ENCODE data around the gene OR52W1.

- TF ChIP-seq, protein P1, sequence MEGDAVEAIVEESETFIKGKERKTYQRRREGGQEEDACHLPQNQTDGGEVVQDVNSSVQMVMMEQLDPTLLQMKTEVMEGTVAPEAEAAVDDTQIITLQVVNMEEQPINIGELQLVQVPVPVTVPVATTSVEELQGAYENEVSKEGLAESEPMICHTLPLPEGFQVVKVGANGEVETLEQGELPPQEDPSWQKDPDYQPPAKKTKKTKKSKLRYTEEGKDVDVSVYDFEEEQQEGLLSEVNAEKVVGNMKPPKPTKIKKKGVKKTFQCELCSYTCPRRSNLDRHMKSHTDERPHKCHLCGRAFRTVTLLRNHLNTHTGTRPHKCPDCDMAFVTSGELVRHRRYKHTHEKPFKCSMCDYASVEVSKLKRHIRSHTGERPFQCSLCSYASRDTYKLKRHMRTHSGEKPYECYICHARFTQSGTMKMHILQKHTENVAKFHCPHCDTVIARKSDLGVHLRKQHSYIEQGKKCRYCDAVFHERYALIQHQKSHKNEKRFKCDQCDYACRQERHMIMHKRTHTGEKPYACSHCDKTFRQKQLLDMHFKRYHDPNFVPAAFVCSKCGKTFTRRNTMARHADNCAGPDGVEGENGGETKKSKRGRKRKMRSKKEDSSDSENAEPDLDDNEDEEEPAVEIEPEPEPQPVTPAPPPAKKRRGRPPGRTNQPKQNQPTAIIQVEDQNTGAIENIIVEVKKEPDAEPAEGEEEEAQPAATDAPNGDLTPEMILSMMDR (conservative IDR thresholded peaks at IDR 0.05), result no peak
- no peak for TF ChIP-seq ZFX (IDR thresholded peaks at IDR 0.05)
These were observed 29.5 kb downstream of the OR52W1 start for GRCh38 chr11:6228520-6228919.
